AG04450 (cell line): ENCODE results near the gene MORF4L1. TPM values are rescaled to one million over a fixed set of nuclear protein-coding genes. Genes with fewer than 3 reads are reported as not detected.

ENCODE experiments used
- CTCF ChIA-PET: fragments of 300-600, 350-600 bp; formaldehyde crosslinking; extraction: SDS; loops from one replicate; lab custom pipeline; 2022; ENCODE audit warnings: antibody characterized with exemption, inconsistent platforms; lab: Charles Lee
- POLR2A ChIA-PET: fragments of 350-600 bp; formaldehyde crosslinking; extraction: SDS; loops from one replicate; lab custom pipeline; 2021; ENCODE audit warnings: antibody characterized with exemption, inconsistent platforms; lab: Yijun Ruan, JAX
- DNase-seq: peaks from one replicate; pipeline ENCODE4 v3.0.0-alpha.2; 2011; ENCODE audit warnings: low read depth, low spot score
- H3K27ac ChIP-seq: one replicate; pipeline ENCODE4 v1.5.1; 2012; ENCODE audit warnings: low read depth, low read length, control low read depth
- H3K27me3 ChIP-seq: one replicate; pipeline ENCODE4 v1.6.0; 2012; ENCODE audit warnings: low read length; ENCODE audit not compliant: control insufficient read depth, insufficient read depth
- H3K4me3 ChIP-seq: 2 replicates; pipeline ENCODE4 v1.5.1; 2011; ENCODE audit warnings: mild to moderate bottlenecking, low read depth, low read length, control low read depth
- H3K9me3 ChIP-seq: 2 replicates; pipeline ENCODE4 v1.5.1; 2012; ENCODE audit warnings: low read length; ENCODE audit not compliant: control insufficient read depth, insufficient read depth
- polyA plus RNA-seq: library from polyadenylated mRNA; depleted of rRNA; stranded (reverse); fragments of >200 nt; gene quantifications from 2 replicates; pipeline ENCODE4 v1.2.3, GENCODE V29; 2011
- TF ChIP-seq, protein P1 (sequence below): IDR thresholded peaks from 2 replicates; pipeline ENCODE4 v1.5.1; 2011; ENCODE audit warnings: low read depth, low read length, control low read depth, inconsistent platforms

The MORF4L1 gene
- polyA plus RNA-seq, 1 experiment = 426 TPM

DNA sequence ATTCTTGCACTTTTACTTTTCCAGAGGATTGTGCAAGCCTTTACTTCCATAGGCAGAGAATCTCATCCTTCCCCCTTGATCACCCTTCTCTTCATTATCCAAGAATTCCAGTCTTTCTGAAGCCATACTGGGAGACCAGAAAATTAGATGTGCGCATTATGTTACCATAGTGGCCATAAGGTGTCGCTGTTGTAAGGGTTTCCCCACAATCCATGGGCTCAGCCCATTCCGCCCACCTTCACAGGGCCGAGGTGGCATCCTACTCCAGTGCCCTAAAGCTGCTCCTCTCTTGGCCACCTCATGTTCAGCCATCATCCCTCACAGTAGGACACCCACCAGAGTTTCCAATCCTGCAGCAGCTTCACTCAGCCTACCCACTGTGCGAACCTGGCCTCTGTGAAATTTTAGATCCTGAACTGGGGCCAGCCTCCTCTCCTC lies 37.1 kb downstream of the MORF4L1 start:
- no peak for DNase-seq
- ChIA-PET POLR2A (no interaction called here), CTCF (interaction anchor here (0.6 to 4.7 kb wide), 9 partner anchors 16 to 274 kb away, joined by 3 to 33 read pairs (median 3); no protein-coding TSS in a partner anchor)
- Histone ChIP-seq H3K4me3 (no peak overlapping the region), H3K27ac (peak overlapping the region; percentile 42), H3K9me3 (no peaks in the 10 kb centered on the region), H3K27me3 (no peaks in the 10 kb centered on the region)
- TF ChIP-seq, protein P1, sequence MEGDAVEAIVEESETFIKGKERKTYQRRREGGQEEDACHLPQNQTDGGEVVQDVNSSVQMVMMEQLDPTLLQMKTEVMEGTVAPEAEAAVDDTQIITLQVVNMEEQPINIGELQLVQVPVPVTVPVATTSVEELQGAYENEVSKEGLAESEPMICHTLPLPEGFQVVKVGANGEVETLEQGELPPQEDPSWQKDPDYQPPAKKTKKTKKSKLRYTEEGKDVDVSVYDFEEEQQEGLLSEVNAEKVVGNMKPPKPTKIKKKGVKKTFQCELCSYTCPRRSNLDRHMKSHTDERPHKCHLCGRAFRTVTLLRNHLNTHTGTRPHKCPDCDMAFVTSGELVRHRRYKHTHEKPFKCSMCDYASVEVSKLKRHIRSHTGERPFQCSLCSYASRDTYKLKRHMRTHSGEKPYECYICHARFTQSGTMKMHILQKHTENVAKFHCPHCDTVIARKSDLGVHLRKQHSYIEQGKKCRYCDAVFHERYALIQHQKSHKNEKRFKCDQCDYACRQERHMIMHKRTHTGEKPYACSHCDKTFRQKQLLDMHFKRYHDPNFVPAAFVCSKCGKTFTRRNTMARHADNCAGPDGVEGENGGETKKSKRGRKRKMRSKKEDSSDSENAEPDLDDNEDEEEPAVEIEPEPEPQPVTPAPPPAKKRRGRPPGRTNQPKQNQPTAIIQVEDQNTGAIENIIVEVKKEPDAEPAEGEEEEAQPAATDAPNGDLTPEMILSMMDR = peak; percentile 74

DNA sequence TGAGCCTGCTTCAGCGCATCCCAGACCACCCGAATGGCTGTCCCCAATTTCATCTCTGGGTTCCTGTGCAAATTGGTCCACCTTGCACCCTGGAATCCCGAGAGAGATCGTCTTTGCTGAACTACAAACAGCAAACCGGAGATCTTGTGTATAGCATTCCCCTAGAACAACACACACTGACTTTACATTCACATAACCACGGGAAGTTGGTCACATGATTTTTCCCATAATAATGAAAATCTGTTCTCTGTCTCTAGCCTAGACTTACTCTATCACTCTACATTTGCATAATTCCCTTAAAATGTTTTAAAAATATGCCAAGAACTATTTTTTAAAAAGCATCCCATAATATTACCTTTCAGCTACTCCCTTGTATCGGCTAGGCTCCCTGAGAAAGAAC lies 37.6 kb downstream of the MORF4L1 start:
- Histone ChIP-seq H3K27me3 (no peaks in the 10 kb centered on the region), H3K4me3 (no peak overlapping the region), H3K27ac (peak overlapping the region; percentile 42), H3K9me3 (no peaks in the 10 kb centered on the region)
- no peak for DNase-seq
- ChIA-PET CTCF (interaction anchor here (0.6 to 4.7 kb wide), 9 partner anchors 16 to 274 kb away, joined by 3 to 33 read pairs (median 3); no protein-coding TSS in a partner anchor), POLR2A (no interaction called here)
- TF ChIP-seq, protein P1 = no peak

DNA sequence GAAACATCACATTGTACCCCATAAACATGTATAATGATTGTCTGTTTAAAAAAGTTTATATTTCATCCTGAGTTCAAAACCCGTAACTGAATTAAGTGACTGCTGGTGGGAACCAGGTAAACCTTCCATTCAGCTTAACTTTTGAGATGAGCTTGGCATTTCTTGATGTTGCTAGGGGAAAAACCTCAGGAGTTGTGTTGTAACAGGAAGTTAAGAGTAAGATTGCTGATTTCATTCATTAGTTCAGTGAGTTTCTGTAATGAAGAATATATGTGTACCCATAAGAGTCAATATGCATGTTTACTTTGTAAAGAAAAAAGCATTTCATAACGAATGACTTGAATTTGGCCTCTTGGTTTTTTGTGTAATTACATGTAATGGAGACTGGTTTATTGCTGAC lies 39.6 kb downstream of the MORF4L1 start:
- CTCF ChIA-PET = interaction anchor here (0.6 to 1.5 kb wide), 2 partner anchors 104 to 272 kb away, joined by 3 to 12 read pairs; no protein-coding TSS in a partner anchor
- POLR2A ChIA-PET = no interaction called here
- DNase-seq = no peak
- Histone ChIP-seq H3K27me3 (no peaks in the 10 kb centered on the region), H3K4me3 (no peak overlapping the region), H3K9me3 (no peaks in the 10 kb centered on the region), H3K27ac (no peak overlapping the region)
- TF ChIP-seq, protein P1 = no peak

DNA sequence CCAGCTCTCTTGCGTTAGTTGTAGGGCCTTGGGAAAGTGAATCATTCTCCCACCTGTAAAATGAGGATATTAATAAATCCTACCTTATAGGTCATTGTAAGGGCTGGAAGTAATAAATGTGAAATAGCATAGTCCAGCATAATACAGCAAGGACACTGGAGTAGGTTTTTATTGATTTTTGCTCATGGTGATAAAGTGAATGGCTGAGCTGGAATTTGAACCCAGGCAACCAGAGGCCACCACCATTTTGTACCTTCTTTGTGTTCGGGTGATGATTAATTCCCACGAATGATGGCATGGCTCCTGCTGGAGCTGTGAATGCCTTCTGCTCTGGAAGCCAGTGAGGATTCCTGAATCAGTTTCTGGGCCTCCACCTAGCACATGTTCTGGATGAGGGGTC lies 40.3 kb downstream of the MORF4L1 start:
- POLR2A ChIA-PET = no interaction called here

More for the DNA sequence above, 40.3 kb downstream of the MORF4L1 start:
- Histone ChIP-seq H3K27me3 (no peaks in the 10 kb centered on the region), H3K27ac (no peak overlapping the region), H3K4me3 (no peak overlapping the region), H3K9me3 (no peaks in the 10 kb centered on the region)
- TF ChIP-seq, protein P1 = no peak
- no peak for DNase-seq
- CTCF ChIA-PET = interaction anchor here (0.6 to 1.5 kb wide), 2 partner anchors 104 to 272 kb away, joined by 3 to 12 read pairs; no protein-coding TSS in a partner anchor
